ENCODE measurements around the gene NAALADL2. TPM values are rescaled to one million over a fixed set of nuclear protein-coding genes. Genes with fewer than 3 reads are reported as not detected.

NAALADL2 gene
- total and polyA plus RNA-seq, 2 of the 8 experiments (the other 6 are each of a cell fraction or from before 2014, with no cell fraction given), result 0.12 to 0.22 TPM

DNA sequence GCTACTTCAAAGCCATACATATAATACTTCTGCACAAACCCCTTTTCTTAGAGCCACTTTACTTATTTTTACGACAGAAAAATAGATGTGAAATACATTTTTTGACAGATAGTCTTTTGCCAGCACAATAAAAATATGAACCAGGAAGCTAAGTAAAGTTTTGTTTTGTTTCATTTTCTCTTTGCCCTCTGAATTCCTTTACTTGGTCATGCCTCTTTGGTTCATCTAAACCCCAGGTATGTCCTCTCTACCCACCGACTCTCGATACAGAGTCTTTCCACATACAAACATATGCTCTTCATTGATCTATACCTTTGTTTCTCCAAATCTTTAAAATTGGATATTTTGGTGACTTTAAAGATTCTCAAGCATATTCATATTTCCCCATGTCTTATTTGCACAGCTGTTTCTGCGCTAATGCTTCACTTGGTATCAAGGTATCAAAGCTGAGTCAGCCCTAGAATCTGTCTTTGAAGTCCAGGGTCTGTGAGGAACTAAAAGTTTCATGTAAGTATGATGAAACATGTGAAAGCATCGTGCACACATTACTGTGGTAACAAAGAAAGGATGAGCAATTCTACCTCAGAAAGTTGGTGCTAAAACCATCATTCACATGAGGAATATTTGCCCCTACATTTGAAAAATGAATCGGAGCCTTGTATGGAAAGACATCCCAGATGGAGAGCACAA lies 845.4 kb downstream of the NAALADL2 start:
- Histone ChIP-seq H3K36me3 (ENCODE audit: control insufficient read depth in 2 of 4, insufficient read depth in 4 of 4, low read length in 3 of 4) (no peaks in the 10 kb centered on the region), H3K27me3 (replicated peaks in 1 of 4; ENCODE audit: control insufficient read depth in 3 of 4, extremely low read depth in 1 of 4, insufficient read depth in 3 of 4, low read length in 3 of 4) (no peaks in the 10 kb centered on the region), H3K14ac (ENCODE audit: insufficient read length) (no peak overlapping the region), H3K9ac (replicated peaks in 1 of 4; ENCODE audit: extremely low read depth in 1 of 4, low read depth in 3 of 4, low read length in 3 of 4) (no peak overlapping the region), H3K4me2 (ENCODE audit: insufficient read depth in 1 of 2, low read depth in 2 of 2, low read length in 2 of 2) (no peak overlapping the region), H3K27ac (ENCODE audit: low read depth, low read length) (no peak overlapping the region), H3K79me1 (ENCODE audit: low read depth, low read length) (no peaks in the 10 kb centered on the region), H4K5ac (ENCODE audit: insufficient read length, low read depth, low read length) (no peak overlapping the region), H3K18ac (ENCODE audit: extremely low read depth, low read length) (no peak overlapping the region), H3K4me3 (ENCODE audit: extremely low read depth in 1 of 4, insufficient read depth in 2 of 4, low read depth in 3 of 4, low read length in 4 of 4) (no peak overlapping the region), H4K20me1 (replicated peaks in 1 of 2; ENCODE audit: control insufficient read depth in 1 of 2, insufficient read depth in 2 of 2, low read length in 2 of 2) (no peaks in the 10 kb centered on the region), H3K56ac (replicated peaks; ENCODE audit: insufficient read length, low read depth, low read length) (no peak overlapping the region), H2AK5ac (ENCODE audit: low read depth, low read length) (no peak overlapping the region), H3K79me2 (ENCODE audit: control insufficient read depth in 1 of 2, insufficient read depth in 2 of 2, low read length in 2 of 2) (no peaks in the 10 kb centered on the region), H2AFZ (ENCODE audit: low read length) (no peak overlapping the region), H3K4ac (replicated peaks; ENCODE audit: insufficient read length, low read depth, low read length) (no peak overlapping the region), H2BK120ac (replicated peaks; ENCODE audit: low read depth, low read length) (no peak overlapping the region), H2BK15ac (ENCODE audit: low read length) (no peak overlapping the region), H4K91ac (replicated peaks; ENCODE audit: insufficient read length, low read length) (no peak overlapping the region), H3K4me1 (replicated peaks in 1 of 4; ENCODE audit: control insufficient read depth in 3 of 4, insufficient read depth in 4 of 4, low read length in 3 of 4) (no peaks in the 10 kb centered on the region), H3K23me2 (ENCODE audit: low read depth, low read length) (no peaks in the 10 kb centered on the region), H2BK5ac (ENCODE audit: low read depth, low read length) (no peak overlapping the region), H4K8ac (ENCODE audit: extremely low read depth, insufficient read depth, low read length) (no peak overlapping the region), H3K9me3 (ENCODE audit: insufficient read depth in 2 of 2, low read depth in 1 of 2, low read length in 1 of 2) (no peaks in the 10 kb centered on the region), H3K23ac (ENCODE audit: insufficient read length) (no peak overlapping the region), H2BK20ac (ENCODE audit: low read length) (no peak overlapping the region), H2BK12ac (ENCODE audit: low read depth, low read length) (no peak overlapping the region)
- TF ChIP-seq RXRA (IDR thresholded peaks at IDR 0.05; ENCODE audit: insufficient read depth, low read depth, low read length) (no peak), RFX5 (IDR thresholded peaks at IDR 0.05; ENCODE audit: borderline replicate concordance, low read depth, low read length) (no peak), ATF3 (IDR thresholded peaks at IDR 0.05; ENCODE audit: insufficient read depth, low read depth, low read length) (no peak), SRF (IDR thresholded peaks at IDR 0.05; ENCODE audit: low read depth, low read length) (no peak), PHF8 (conservative IDR thresholded peaks at IDR 0.05; ENCODE audit: low read depth, low read length) (no peak), BACH1 (IDR thresholded peaks at IDR 0.05; ENCODE audit: low read length) (no peak), POLR2AphosphoS5 (IDR thresholded peaks at IDR 0.05; ENCODE audit: low read depth, low read length) (no peak), SP2 (IDR thresholded peaks at IDR 0.05; ENCODE audit: low read length) (no peak), TAF7 (optimal IDR thresholded peaks at IDR 0.05; ENCODE audit: borderline replicate concordance, low read depth, low read length) (no peak), POU5F1 (IDR thresholded peaks at IDR 0.05; ENCODE audit: low read depth, low read length) (no peak), CREB1 (IDR thresholded peaks at IDR 0.05) (no peak)
- ChIA-PET CTCF (ENCODE audit: partially characterized antibody) (interaction anchor here (1.3 to 1.9 kb wide), 2 partner anchors 11 to 28 kb away, joined by 3 to 4 read pairs; no protein-coding TSS in a partner anchor), POLR2A (ENCODE audit: partially characterized antibody) (interaction anchor here (0.7 kb wide), 1 partner anchor 11 kb away, joined by 3 read pairs; no protein-coding TSS in a partner anchor)
- FAIRE-seq, result no peak
- no peak for DNase-seq (ENCODE audit: low read depth in 1 of 2, low spot score in 2 of 2)
- WGBS, 2 experiments (ENCODE audit: extremely low coverage in 1 of 2, insufficient coverage in 1 of 2, insufficient read length in 1 of 2, insufficient replicate concordance in 2 of 2, low coverage in 1 of 2, low lambda C conversion rate in 2 of 2, missing lambda C conversion rate in 1 of 2), result 94% methylated on average over 6 of the region's 6 CpGs; no CpG with 5 or more reads in 1 of the 2 experiments
